ENCODE measurements around the gene DGKG. TPM values are rescaled to one million over a fixed set of nuclear protein-coding genes. Genes with fewer than 3 reads are reported as not detected.

DGKG gene
- total and polyA plus RNA-seq, 10 of the 15 experiments (the other 5 are each of a cell fraction or from before 2014, with no cell fraction given): 0.39 to 6.2 (median 4.7) TPM

GRCh38 chr3:186108106-186108940 is 253.7 kb downstream of the DGKG start:
- in situ Hi-C loops (cut with MboI): no loop called here
- CTCF ChIA-PET: interaction anchor here (0.6 to 0.8 kb wide), 4 partner anchors 26 to 145 kb away, joined by 3 to 4 read pairs (median 4); no protein-coding TSS in a partner anchor

More at GRCh38 chr3:186108106-186108940, 253.7 kb downstream of the DGKG start:
- Histone ChIP-seq H2AFZ (ENCODE audit: control insufficient read depth, low read depth, low read length) (peak overlapping the region; percentile 71), H3K4me3 (peak overlapping the region; percentile 62), H3K36me3 (ENCODE audit: control insufficient read depth in 2 of 2, insufficient read depth in 2 of 2, low read length in 1 of 2) (no peaks in the 10 kb centered on the region), H3K27me3 (replicated peaks in 1 of 2; ENCODE audit: control insufficient read depth in 2 of 2, insufficient read depth in 2 of 2, low read length in 1 of 2) (peaks cover 0 to 14% of the 10 kb centered on the region in 2 experiments; a peak in 2 of 4 replicates), H3K4me1 (ENCODE audit: control insufficient read depth, insufficient read depth, low read length) (peaks cover 24% of the 10 kb centered on the region), H3K27ac (ENCODE audit: control insufficient read depth, insufficient read depth) (no peak overlapping the region), H3K9me3 (replicated peaks; ENCODE audit: control insufficient read depth, insufficient read depth, low read length) (no peaks in the 10 kb centered on the region; the same call in 2 of the 3 replicates), H3K9ac (ENCODE audit: control insufficient read depth, insufficient read depth, low read length) (peak overlapping the region; percentile 49), H3K4me2 (ENCODE audit: control insufficient read depth, insufficient read depth) (peak overlapping the region; percentile 98), H4K20me1 (ENCODE audit: control insufficient read depth, insufficient read depth) (no peaks in the 10 kb centered on the region), H3K79me2 (ENCODE audit: control insufficient read depth, insufficient read depth, low read length) (no peaks in the 10 kb centered on the region)
- no TSS peak for BruUV-seq (replicated peaks)
- 7% methylated on average over 40 of the region's 69 CpGs for WGBS (ENCODE audit: insufficient coverage, insufficient replicate concordance, low lambda C conversion rate, missing lambda C conversion rate)
- SMC1A ChIA-PET (ENCODE audit: uncharacterized antibody, unreplicated experiment): interaction anchor here (1.9 kb wide), 2 partner anchors 13 to 147 kb away, joined by 4 to 6 read pairs; no protein-coding TSS in a partner anchor
- intact Hi-C loops (cut with micrococcal nuclease; ENCODE audit: unreplicated experiment): loop anchor here (5.0 to 10.0 kb wide), 3 partner anchors 44 to 426 kb away; no protein-coding TSS in a partner anchor
- no peak for FAIRE-seq
- DNase-seq (ENCODE audit: low read depth, low spot score): no peak
- POLR2A ChIA-PET: interaction anchor here (0.6 to 1.4 kb wide), 4 partner anchors 23 to 669 kb away, joined by 3 to 8 read pairs (median 4); no protein-coding TSS in a partner anchor
- RAD21 ChIA-PET (ENCODE audit: unreplicated experiment): interaction anchor here (0.6 to 3.3 kb wide), 4 partner anchors 10 to 133 kb away, joined by 3 to 10 read pairs (median 4); no protein-coding TSS in a partner anchor
- peak; percentile 12 for ATAC-seq
- TF ChIP-seq BRCA1 (IDR thresholded peaks at IDR 0.05; ENCODE audit: low read depth, low read length) (peak; percentile 50; the same call in 1 of the 2 replicates), MEF2B (IDR thresholded peaks at IDR 0.05; ENCODE audit: partially characterized antibody, poor library complexity, severe bottlenecking) (peak; percentile 71), EGR1 (IDR thresholded peaks at IDR 0.05; ENCODE audit: borderline replicate concordance in 1 of 2, low read depth in 2 of 2, low read length in 2 of 2) (peak in 1 of 2 experiments; percentile 66; a peak in 2 of 3 replicates), KAT2A (conservative IDR thresholded peaks at IDR 0.05; ENCODE audit: control insufficient read depth, low read depth, low read length) (no peak), CHD2 (IDR thresholded peaks at IDR 0.05; ENCODE audit: borderline replicate concordance, low read depth, low read length) (peak; percentile 77; the same call in 1 of the 2 replicates), IKZF1 (conservative IDR thresholded peaks at IDR 0.05) (peak; percentile 18; the same call in 1 of the 2 replicates), TARDBP (IDR thresholded peaks at IDR 0.05; ENCODE audit: borderline replicate concordance) (no peak), CBFB (IDR thresholded peaks at IDR 0.05; ENCODE audit: low read depth) (peak; percentile 17; the same call in 1 of the 2 replicates), SUPT20H (IDR thresholded peaks at IDR 0.05; ENCODE audit: borderline replicate concordance, control insufficient read depth, low read depth, low read length) (no peak)
